Hepatocyte (in vitro differentiated cells): Measurements from ENCODE around the gene TIMM44. TPM values are rescaled to one million over a fixed set of nuclear protein-coding genes. Genes with fewer than 3 reads are reported as not detected.

Source experiments
- DNase-seq: peaks from one replicate; pipeline ENCODE4 v3.0.0-alpha.2; 2016; ENCODE audit warnings: low spot score
- H2AFZ ChIP-seq: fragments of 200-600 bp; sonication (generic); 2 replicates; pipeline ENCODE4 v1.6.0; 2016; ENCODE audit warnings: antibody characterized with exemption, mild to moderate bottlenecking
- H3K27ac ChIP-seq: fragments of 200-600 bp; sonication (generic); 2 replicates; pipeline ENCODE4 v1.5.1; 2016; ENCODE audit warnings: mild to moderate bottlenecking
- H3K27me3 ChIP-seq: fragments of 200-600 bp; sonication (generic); 2 replicates; pipeline ENCODE4 v1.6.1; 2016
- H3K36me3 ChIP-seq: fragments of 200-600 bp; sonication (generic); replicated peaks from 2 replicates; pipeline ENCODE4 v1.5.1; 2016; ENCODE audit warnings: low read depth; ENCODE audit not compliant: insufficient read depth
- H3K4me1 ChIP-seq: fragments of 200-600 bp; sonication (generic); 2 replicates; pipeline ENCODE4 v1.5.1; 2016; ENCODE audit warnings: mild to moderate bottlenecking, moderate library complexity; ENCODE audit not compliant: insufficient read depth
- H3K4me2 ChIP-seq: fragments of 200-600 bp; sonication (generic); 2 replicates; pipeline ENCODE4 v1.6.0; 2016
- H3K4me3 ChIP-seq: fragments of 200-600 bp; sonication (generic); 2 replicates; pipeline ENCODE4 v1.5.1; 2016; ENCODE audit warnings: mild to moderate bottlenecking
- H3K79me2 ChIP-seq: fragments of 200-600 bp; sonication (generic); 2 replicates; pipeline ENCODE4 v1.6.0; 2017; ENCODE audit warnings: mild to moderate bottlenecking
- H3K9me2 ChIP-seq: fragments of 200-600 bp; sonication (generic); replicated peaks from 2 replicates; pipeline ENCODE4 v1.6.0; 2017; ENCODE audit warnings: mild to moderate bottlenecking; ENCODE audit not compliant: insufficient read depth
- H3K9me3 ChIP-seq: fragments of 200-600 bp; sonication (generic); 2 replicates; pipeline ENCODE4 v1.5.1; 2016; ENCODE audit warnings: low read depth, mild to moderate bottlenecking
- H4K20me1 ChIP-seq: fragments of 200-600 bp; sonication (generic); 2 replicates; pipeline ENCODE4 v1.6.0; 2016; ENCODE audit warnings: mild to moderate bottlenecking; ENCODE audit not compliant: insufficient read depth, poor library complexity, severe bottlenecking
- CTCF ChIP-seq: fragments of 200-600 bp; sonication (generic); IDR thresholded peaks from 2 replicates; pipeline ENCODE4 v1.5.1; 2016; ENCODE audit warnings: antibody characterized with exemption, mild to moderate bottlenecking; ENCODE audit not compliant: poor library complexity
- EZH2 ChIP-seq: fragments of 200-600 bp; sonication (generic); IDR thresholded peaks from 2 replicates; pipeline ENCODE4 v1.6.1; 2016; ENCODE audit warnings: antibody characterized with exemption, mild to moderate bottlenecking, borderline replicate concordance
- EZH2phosphoT487 ChIP-seq: fragments of 200-600 bp; sonication (generic); IDR thresholded peaks from one replicate; pipeline ENCODE4 v1.6.1; 2018; ENCODE audit warnings: antibody characterized with exemption, mild to moderate bottlenecking, low read depth, moderate library complexity; ENCODE audit not compliant: unreplicated experiment, severe bottlenecking
- WGBS: methylation state at CpG from one replicate; pipeline ENCODE4 v1.1.6; 2016; ENCODE audit warnings: low lambda C conversion rate; ENCODE audit errors: missing lambda C conversion rate; 5-methylcytosine and 5-hydroxymethylcytosine counted together
- polyA plus RNA-seq: library from polyadenylated mRNA; unstranded; fragments of >200 nt; fragmentation: Nextera tagmentation; extraction: Ambion mirVana; gene quantifications from 2 replicates; pipeline ENCODE4 v1.2.1, GENCODE V29; 2016
- total RNA-seq: library from RNA; depleted of rRNA; stranded (reverse); fragments of >200 nt; gene quantifications from 2 replicates; pipeline ENCODE4 v1.2.3, GENCODE V29; 2014

The TIMM44 gene
- total and polyA plus RNA-seq, 2 experiments from 2014 or later = 40.7 to 52.0 TPM

DNA sequence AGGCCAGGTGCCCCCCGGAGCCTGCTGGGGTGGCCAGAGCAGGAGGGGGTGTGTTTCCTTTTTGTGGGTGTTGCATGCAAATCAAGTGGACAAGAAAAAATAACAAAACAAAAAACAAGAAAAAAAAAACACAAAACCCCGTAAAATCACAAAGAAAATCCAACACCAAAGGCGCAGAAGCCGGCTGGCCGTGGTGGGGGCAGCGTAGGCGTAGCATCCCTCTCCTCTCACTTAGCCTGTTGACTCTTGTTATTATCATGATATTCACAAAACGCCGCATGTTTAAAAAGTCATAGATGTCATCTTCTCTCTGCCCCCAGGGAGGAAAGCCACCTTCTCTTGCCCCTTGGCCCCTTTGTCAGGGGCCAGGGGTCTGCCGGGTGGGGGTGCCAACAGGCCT is 29.8 kb downstream of the TIMM44 start:
- Histone ChIP-seq H3K9me3 (no peaks in the 10 kb centered on the region), H4K20me1 (peaks cover 10% of the 10 kb centered on the region), H3K36me3 (no peaks in the 10 kb centered on the region), H3K79me2 (no peaks in the 10 kb centered on the region), H3K9me2 (no peaks in the 10 kb centered on the region), H3K27ac (no peak overlapping the region), H2AFZ (no peak overlapping the region), H3K4me3 (no peak overlapping the region), H3K4me1 (peaks cover 23% of the 10 kb centered on the region), H3K4me2 (no peak overlapping the region), H3K27me3 (peaks cover 35% of the 10 kb centered on the region)
- TF ChIP-seq CTCF (no peak), EZH2 (no peak), EZH2phosphoT487 (no peak)
- DNase-seq = no peak
- 94% methylated on average over 10 of the region's 10 CpGs for WGBS

GRCh38 chr19:7912697-7913564 is 30.5 kb downstream of the TIMM44 start:
- H3K4me2 ChIP-seq = no peak overlapping the region
- no peaks in the 10 kb centered on the region for H3K9me3 ChIP-seq
- peaks cover 22% of the 10 kb centered on the region for H3K4me1 ChIP-seq
- no peak overlapping the region for H3K27ac ChIP-seq
- no peak overlapping the region for H2AFZ ChIP-seq
- peaks cover 4% of the 10 kb centered on the region for H3K79me2 ChIP-seq
- TF ChIP-seq EZH2phosphoT487 = no peak
- peaks cover 35% of the 10 kb centered on the region for H3K27me3 ChIP-seq
- peaks cover 16% of the 10 kb centered on the region for H4K20me1 ChIP-seq
- DNase-seq = no peak
- H3K36me3 ChIP-seq = no peaks in the 10 kb centered on the region
- H3K4me3 ChIP-seq = no peak overlapping the region
- 96% methylated on average over 31 of the region's 39 CpGs for WGBS
- no peaks in the 10 kb centered on the region for H3K9me2 ChIP-seq

GRCh38 chr19:7912144-7912696 is 31.2 kb downstream of the TIMM44 start:
- Histone ChIP-seq H3K27me3 (peaks cover 29% of the 10 kb centered on the region), H2AFZ (no peak overlapping the region), H3K9me3 (no peaks in the 10 kb centered on the region), H3K4me2 (no peak overlapping the region), H3K27ac (no peak overlapping the region), H3K4me1 (peaks cover 14% of the 10 kb centered on the region), H4K20me1 (peaks cover 22% of the 10 kb centered on the region), H3K4me3 (no peak overlapping the region), H3K36me3 (no peaks in the 10 kb centered on the region), H3K9me2 (no peaks in the 10 kb centered on the region), H3K79me2 (peaks cover 10% of the 10 kb centered on the region)
- no peak for DNase-seq
- 95% methylated on average over 31 of the region's 31 CpGs for WGBS
- TF ChIP-seq EZH2phosphoT487 = no peak
- no peak for TF ChIP-seq EZH2
- no peak for TF ChIP-seq CTCF

GRCh38 chr19:7911508-7912143 is 31.8 kb downstream of the TIMM44 start:
- Histone ChIP-seq H3K4me1 (peaks cover 11% of the 10 kb centered on the region), H4K20me1 (peaks cover 28% of the 10 kb centered on the region), H3K27me3 (peaks cover 23% of the 10 kb centered on the region), H3K79me2 (peaks cover 16% of the 10 kb centered on the region), H3K27ac (no peak overlapping the region), H3K9me2 (no peaks in the 10 kb centered on the region), H2AFZ (no peak overlapping the region), H3K4me2 (no peak overlapping the region), H3K36me3 (no peaks in the 10 kb centered on the region), H3K9me3 (no peaks in the 10 kb centered on the region), H3K4me3 (no peak overlapping the region)
- WGBS = 96% methylated on average over 18 of the region's 18 CpGs
- no peak for TF ChIP-seq EZH2
- TF ChIP-seq CTCF = no peak
- no peak for TF ChIP-seq EZH2phosphoT487
- no peak for DNase-seq
